HepG2 (cell line): ENCODE results near the gene SOCS1. TPM values are rescaled to one million over a fixed set of nuclear protein-coding genes. Genes with fewer than 3 reads are reported as not detected.
A peak's percentile ranks its signal among the peaks of the same experiment; 100 is the strongest.

ENCODE experiments used
- ATAC-seq: fragments of 200-7000 bp; cut with Tn5 transposase; 3 replicates; pipeline ENCODE4 v1.9.1; 2020; ENCODE audit warnings: mild to moderate bottlenecking, moderate library complexity
- BruUV-seq: library from RNA; stranded (reverse); fragments of 400-500 nt; replicated peaks from 2 replicates; lab custom pipeline; 2021; lab: Mats Ljungman, UMichigan
- CTCF ChIA-PET: fragments of 300-600 bp; formaldehyde crosslinking; extraction: SDS; loops from one replicate; lab custom pipeline; 2021; ENCODE audit warnings: low total read pairs, inconsistent platforms, low intra/inter-chr PET ratio; lab: Yijun Ruan, JAX
- POLR2A ChIA-PET: fragments of 350-600 bp; sonication (Branson Sonifier 250); formaldehyde crosslinking; loops from one replicate; lab custom pipeline; 2020; ENCODE audit warnings: antibody characterized with exemption, inconsistent platforms; lab: Yijun Ruan, JAX
- DNase-seq: peaks from one replicate; pipeline ENCODE4 v3.0.0-alpha.2; 2015; ENCODE audit warnings: low spot score
- FAIRE-seq: peaks from 3 replicates; lab custom pipeline; 2011; peaks lifted over from hg19 to GRCh38; lab: Jason Lieb, UNC
- H2AFZ ChIP-seq: one replicate; pipeline ENCODE4 v1.6.1; 2011; ENCODE audit warnings: low read length, inconsistent platforms
- H3K27ac ChIP-seq: fragments of 300-600 bp; 3 replicates; pipeline ENCODE4 v1.8.0; 2011; ENCODE audit warnings: mixed run types, mild to moderate bottlenecking, mixed read lengths, low read length, inconsistent platforms; ENCODE audit not compliant: insufficient read depth; ENCODE audit errors: extremely low read length
- H3K27me3 ChIP-seq, 2 experiments: fragments of 200-600 bp in 1 of 2; 2 replicates in 1 of 2; 3 replicates in 1 of 2; pipeline versions ENCODE4 v1.6.0 to v1.8.0; 2011; ENCODE audit warnings: low read length in 2 of 2, mild to moderate bottlenecking in 2 of 2, moderate library complexity in 2 of 2, inconsistent platforms in 1 of 2; ENCODE audit not compliant: insufficient read depth in 2 of 2, control insufficient read depth in 1 of 2
- H3K36me3 ChIP-seq, 2 experiments: fragments of 200-600 bp in 1 of 2; replicated peaks in 1 of 2; 2 replicates in 1 of 2; 3 replicates in 1 of 2; pipeline versions ENCODE4 v1.5.1 to v1.8.0; 2011; ENCODE audit warnings: low read length in 2 of 2, inconsistent platforms in 1 of 2; ENCODE audit not compliant: insufficient read depth in 2 of 2, control insufficient read depth in 1 of 2
- H3K4me1 ChIP-seq: 2 replicates; pipeline ENCODE4 v1.5.1; 2012; ENCODE audit warnings: low read length, inconsistent platforms; ENCODE audit not compliant: insufficient read depth
- H3K4me2 ChIP-seq: 2 replicates; pipeline ENCODE4 v1.6.0; 2011; ENCODE audit warnings: low read depth, low read length, inconsistent platforms
- H3K4me3 ChIP-seq, 3 experiments: fragments of 200-600 bp in 1 of 3; sonication (generic), shearing (Covaris generic) in 1 of 3; replicated peaks in 1 of 3; 2 replicates each; pipeline ENCODE4 v1.5.1; 2011 to 2016; ENCODE audit warnings: low read length in 3 of 3, inconsistent platforms in 2 of 3, low read depth in 2 of 3, mild to moderate bottlenecking in 2 of 3, control low read depth in 1 of 3, mixed read lengths in 1 of 3; ENCODE audit not compliant: insufficient read depth in 1 of 3
- H3K79me2 ChIP-seq: one replicate; pipeline ENCODE4 v1.6.1; 2011; ENCODE audit warnings: low read length, inconsistent platforms; ENCODE audit not compliant: insufficient read depth
- H3K9ac ChIP-seq: 2 replicates; pipeline ENCODE4 v1.6.0; 2011; ENCODE audit warnings: mild to moderate bottlenecking, low read depth, low read length, inconsistent platforms; ENCODE audit not compliant: insufficient read depth
- H3K9me3 ChIP-seq: 2 replicates; pipeline ENCODE4 v1.5.1; 2012; ENCODE audit warnings: mild to moderate bottlenecking, low read length
- H4K20me1 ChIP-seq: 2 replicates; pipeline ENCODE4 v1.6.0; 2011; ENCODE audit warnings: inconsistent platforms, mild to moderate bottlenecking, low read length, moderate library complexity; ENCODE audit not compliant: insufficient read depth
- ADNP ChIP-seq: sonication (generic); formaldehyde crosslinking; IDR thresholded peaks from 2 replicates; pipeline ENCODE4 v1.4.0; 2020; ENCODE audit warnings: missing genetic modification reagents
- CEBPZ ChIP-seq: IDR thresholded peaks from 2 replicates; pipeline ENCODE4 v1.6.1; 2012; ENCODE audit warnings: low read length, improper control_type of control experiment
- EZH2 ChIP-seq: conservative IDR thresholded peaks from 2 replicates; pipeline ENCODE4 v1.6.1; 2012; ENCODE audit warnings: mild to moderate bottlenecking, low read depth, low read length, moderate library complexity
- FOXP1 ChIP-seq, 2 experiments: fragments of 450-650 bp in 1 of 2; IDR thresholded peaks; 2 replicates each; pipeline ENCODE4 v1.6.1; 2017 to 2018; ENCODE audit warnings: antibody characterized with exemption in 1 of 2
- GLMP ChIP-seq: sonication (generic); formaldehyde crosslinking; IDR thresholded peaks from 2 replicates; pipeline ENCODE4 v1.9.0; 2021; ENCODE audit warnings: missing genetic modification reagents, mild to moderate bottlenecking, borderline replicate concordance
- HNRNPH1 ChIP-seq: fragments of 200-400 bp; formaldehyde crosslinking; optimal IDR thresholded peaks from 2 replicates; pipeline ENCODE3; 2017; ENCODE audit warnings: mild to moderate bottlenecking, low read depth, low read length
- JARID2 ChIP-seq: sonication (generic); formaldehyde crosslinking; IDR thresholded peaks from 2 replicates; pipeline ENCODE4 v1.8.1; 2023; ENCODE audit warnings: missing genetic modification reagents, inconsistent platforms; ENCODE audit not compliant: insufficient replicate concordance
- NAIF1 ChIP-seq: sonication (generic); formaldehyde crosslinking; IDR thresholded peaks from 2 replicates; pipeline ENCODE4 v1.5.0; 2020; ENCODE audit warnings: mild to moderate bottlenecking, missing genetic modification reagents, borderline replicate concordance
- TRIM22 ChIP-seq: fragments of 450-650 bp; IDR thresholded peaks from 2 replicates; pipeline ENCODE4 v1.6.1; 2017
- USF2 ChIP-seq, 2 experiments: sonication (generic) in 1 of 2; formaldehyde crosslinking in 1 of 2; IDR thresholded peaks; 2 replicates each; pipeline versions ENCODE4 v1.5.1 to v1.6.1; 2011 to 2020; ENCODE audit warnings: borderline replicate concordance in 1 of 2, low read depth in 1 of 2, low read length in 1 of 2, mild to moderate bottlenecking in 1 of 2, missing genetic modification reagents in 1 of 2, moderate library complexity in 1 of 2
- WIZ ChIP-seq: sonication (generic); formaldehyde crosslinking; IDR thresholded peaks from 2 replicates; pipeline ENCODE4 v1.5.1; 2020; ENCODE audit warnings: mild to moderate bottlenecking, missing genetic modification reagents
- ZFP37 ChIP-seq: sonication (generic); formaldehyde crosslinking; IDR thresholded peaks from 2 replicates; pipeline ENCODE4 v1.4.0; 2020; ENCODE audit warnings: missing genetic modification reagents, borderline replicate concordance
- WGBS: methylation state at CpG from one replicate; pipeline ENCODE4 v1.1.6; 2017; ENCODE audit warnings: low lambda C conversion rate; 5-methylcytosine and 5-hydroxymethylcytosine counted together
- in situ Hi-C: cut with HindIII; loops from 2 replicates; pipeline ENCODE4 v1.10.0; 2017; ENCODE audit warnings: low pct_unique_long_range_greater_than_20kb; ENCODE audit not compliant: extremely low pct_ligation_motif_present
- intact Hi-C: fragments of 100-400 bp; cut with micrococcal nuclease; formaldehyde crosslinking; loops from one replicate; pipeline ENCODE4 v1.10.0; 2022; ENCODE audit not compliant: unreplicated experiment
- polyA plus RNA-seq, 8 experiments: library from polyadenylated mRNA; depleted of rRNA in 3 of 8; stranded (reverse) in 7 of 8; unstranded in 1 of 8; fragments of >200 nt; fragmentation: Illumina TruSeq in 4 of 8; extraction: Trizol in 4 of 8; gene quantifications; 2 replicates each; pipeline versions ENCODE4 v1.2.1 to v1.2.3, GENCODE V29; 2011 to 2016; ENCODE audit warnings: low read depth in 4 of 8, missing spikeins in 1 of 8, mixed read lengths in 1 of 8; ENCODE audit not compliant: insufficient read depth in 1 of 8
- total RNA-seq, 5 experiments: library from RNA; depleted of rRNA; stranded (reverse); fragments of >200 nt; fragmentation: Illumina TruSeq; extraction: Trizol; gene quantifications; 2 replicates each; pipeline ENCODE4 v1.2.3, GENCODE V29; 2016; ENCODE audit warnings: low read depth in 1 of 5

Gene SOCS1
- total and polyA plus RNA-seq, 2 of the 13 experiments (the other 11 are each of a cell fraction or from before 2014, with no cell fraction given), result 5.3 to 6.3 TPM

- Histone ChIP-seq H3K4me1 (peaks cover 97% of the 10 kb centered on the region), H3K4me3 (peak overlapping the region in 1 of 3 experiments; percentile 15; a peak in 1 of 6 replicates), H4K20me1 (no peaks in the 10 kb centered on the region), H3K27me3 (no peaks in the 10 kb centered on the region), H3K36me3 (no peaks in the 10 kb centered on the region), H3K4me2 (peak overlapping the region; percentile 80), H3K79me2 (no peaks in the 10 kb centered on the region), H3K9me3 (no peaks in the 10 kb centered on the region), H3K9ac (peak overlapping the region; percentile 48), H2AFZ (no peak overlapping the region), H3K27ac (peak overlapping the region; percentile 68)
- in situ Hi-C loops (no loop called here), intact Hi-C loops (loop anchor here (5.0 kb wide), 2 partner anchors 41 to 191 kb away; partner anchors contain the start of gene SOCS1)
- ChIA-PET CTCF (no interaction called here), POLR2A (interaction anchor here (0.9 to 6.2 kb wide), 16 partner anchors 9 to 164 kb away, joined by 3 to 167 read pairs (median 11); partner anchors contain the start of genes PRM1, PRM3 and SOCS1)
- no TSS peak for BruUV-seq
- FAIRE-seq (peak; percentile 63), ATAC-seq (peak; percentile 3; the same call in 2 of the 3 replicates), DNase-seq (no peak)
- 50% methylated on average over 5 of the region's 5 CpGs for WGBS
- TF ChIP-seq GLMP (CRISPR knock-in tag), result no peak
- TF ChIP-seq JARID2 (CRISPR knock-in tag), result no peak
- 0 out of 2 replicates have a peak, but pooled peaks have one; percentile 6 for TF ChIP-seq ZFP37
- TF ChIP-seq CEBPZ, result no peak
- peak; percentile 41; the same call in 1 of the 2 replicates for TF ChIP-seq ADNP (CRISPR knock-in tag)
- no peak for TF ChIP-seq EZH2
- TF ChIP-seq WIZ (CRISPR knock-in tag), result no peak
- TF ChIP-seq TRIM22, result no peak
- TF ChIP-seq HNRNPH1, result no peak
- no peak for TF ChIP-seq USF2 (IDR thresholded peaks at IDR 0.05; ENCODE audit: low read depth, low read length)
- TF ChIP-seq USF2 (CRISPR knock-in tag; IDR thresholded peaks at IDR 0.05; ENCODE audit: borderline replicate concordance), result no peak
- no peak for TF ChIP-seq NAIF1 (CRISPR knock-in tag)
- no peak for TF ChIP-seq FOXP1 (IDR thresholded peaks at IDR 0.05)
- TF ChIP-seq FOXP1 (CRISPR knock-in tag; IDR thresholded peaks at IDR 0.05), result peak; percentile 77
Measured at GRCh38 chr16:11298143-11298900, 42.3 kb upstream of the SOCS1 start.
